Nephron progenitor cell (in vitro differentiated cells): ENCODE data around the gene NFATC1.

Experiments
- DNase-seq: peaks from one replicate; pipeline ENCODE4 v3.0.0; 2021
- H3K27ac Mint-ChIP-seq: 2 replicates; pipeline ENCODE4 v1.8.0; 2021; ENCODE audit warnings: mild to moderate bottlenecking, moderate library complexity, mixed read lengths
- H3K27me3 Mint-ChIP-seq: 2 replicates; pipeline ENCODE4 v1.8.0; 2021; ENCODE audit warnings: mild to moderate bottlenecking, low read depth, mixed read lengths; ENCODE audit not compliant: poor library complexity
- H3K36me3 Mint-ChIP-seq: 2 replicates; pipeline ENCODE4 v1.8.0; 2021; ENCODE audit warnings: low read depth, mixed read lengths
- H3K4me1 Mint-ChIP-seq: 2 replicates; pipeline ENCODE4 v1.8.0; 2021; ENCODE audit warnings: mixed read lengths
- H3K4me3 Mint-ChIP-seq: 2 replicates; pipeline ENCODE4 v1.8.0; 2021; ENCODE audit warnings: mild to moderate bottlenecking, moderate library complexity, mixed read lengths
- H3K9me3 Mint-ChIP-seq: 2 replicates; pipeline ENCODE4 v1.8.0; 2021; ENCODE audit warnings: mild to moderate bottlenecking, moderate library complexity, mixed read lengths
- CTCF ChIP-seq: fragments of 200-600 bp; sonication (generic); IDR thresholded peaks from 2 replicates; pipeline ENCODE4 v1.5.0; 2021; ENCODE audit warnings: antibody characterized with exemption

Gene NFATC1

GRCh38 chr18:79485788-79486355 is 90.1 kb downstream of the NFATC1 start:
- Mint-ChIP-seq H3K27ac (no peak overlapping the region), H3K4me3 (no peak overlapping the region), H3K4me1 (peaks cover 29% of the 10 kb centered on the region), H3K9me3 (peaks cover 2% of the 10 kb centered on the region), H3K27me3 (no peaks in the 10 kb centered on the region), H3K36me3 (peaks cover 10% of the 10 kb centered on the region)
- no peak for TF ChIP-seq CTCF
- DNase-seq, result no peak

GRCh38 chr18:79486356-79487182 is 90.8 kb downstream of the NFATC1 start:
- Mint-ChIP-seq H3K4me1 (peaks cover 32% of the 10 kb centered on the region), H3K36me3 (peaks cover 15% of the 10 kb centered on the region), H3K9me3 (peaks cover 7% of the 10 kb centered on the region), H3K27ac (no peak overlapping the region), H3K4me3 (no peak overlapping the region), H3K27me3 (no peaks in the 10 kb centered on the region)
- no peak for DNase-seq
- TF ChIP-seq CTCF, result no peak

GRCh38 chr18:79487183-79487800 is 91.6 kb downstream of the NFATC1 start:
- H3K27me3 Mint-ChIP-seq, result no peaks in the 10 kb centered on the region
- peaks cover 11% of the 10 kb centered on the region for H3K9me3 Mint-ChIP-seq
- DNase-seq, result no peak
- H3K4me3 Mint-ChIP-seq, result no peak overlapping the region
- peaks cover 22% of the 10 kb centered on the region for H3K36me3 Mint-ChIP-seq
- no peak for TF ChIP-seq CTCF
- H3K27ac Mint-ChIP-seq, result no peak overlapping the region
- H3K4me1 Mint-ChIP-seq, result peaks cover 32% of the 10 kb centered on the region

GRCh38 chr18:79487801-79488201 is 92.1 kb downstream of the NFATC1 start:
- Mint-ChIP-seq H3K27me3 (no peaks in the 10 kb centered on the region), H3K9me3 (peaks cover 11% of the 10 kb centered on the region), H3K4me1 (peaks cover 32% of the 10 kb centered on the region), H3K36me3 (peaks cover 22% of the 10 kb centered on the region), H3K27ac (no peak overlapping the region), H3K4me3 (no peak overlapping the region)
- TF ChIP-seq CTCF, result no peak
- no peak for DNase-seq

- Mint-ChIP-seq H3K4me3 (no peak overlapping the region), H3K36me3 (peaks cover 22% of the 10 kb centered on the region), H3K27me3 (no peaks in the 10 kb centered on the region), H3K27ac (no peak overlapping the region), H3K9me3 (peaks cover 11% of the 10 kb centered on the region), H3K4me1 (peaks cover 32% of the 10 kb centered on the region)
- DNase-seq, result no peak
- no peak for TF ChIP-seq CTCF
Measured at GRCh38 chr18:79488311-79489050, 92.8 kb downstream of the NFATC1 start.
